ENCODE measurements around the gene PCDHGA7.
"Not testable (repeated sequence)": the region's sequence is repeated elsewhere in the genome, so short reads cannot be mapped to it uniquely, and the experiment has no call there.

PCDHGA7 gene

GRCh38 chr5:141382469-141383294, at the start of gene PCDHGA7:
Gene PCDHGA7, plus strand, starts transcription at chr5:141382742. Its CDS starts 158 bp downstream, at chr5:141382900.
- Histone ChIP-seq H3K27me3 (ENCODE audit: control insufficient read depth, insufficient read depth, low read length) (no peaks in the 10 kb centered on the region), H3K36me3 (ENCODE audit: control insufficient read depth, insufficient read depth, low read length) (no peaks in the 10 kb centered on the region), H3K27ac (ENCODE audit: low read length) (no peak within 1 kb of the TSS), H3K9me3 (ENCODE audit: control insufficient read depth, insufficient read depth, low read length) (no peaks in the 10 kb centered on the region; the same call in 1 of the 2 replicates), H3K4me3 (ENCODE audit: low read length) (no peak within 1 kb of the TSS), H3K4me1 (ENCODE audit: control insufficient read depth, insufficient read depth, low read length) (no peaks in the 10 kb centered on the region)
- WGBS (ENCODE audit: insufficient coverage, insufficient read length): no CpG with 5 or more reads among the region's 37 CpGs
- no peak for DNase-seq (ENCODE audit: low read depth, low spot score)

- Histone ChIP-seq H3K9me3 (ENCODE audit: control insufficient read depth, insufficient read depth, low read length) (peaks cover 2% of the 10 kb centered on the region), H3K27ac (ENCODE audit: low read length) (no peak within 1 kb of the TSS), H3K4me3 (ENCODE audit: low read length) (no peak within 1 kb of the TSS), H3K4me1 (ENCODE audit: control insufficient read depth, insufficient read depth, low read length) (no peaks in the 10 kb centered on the region), H3K36me3 (ENCODE audit: control insufficient read depth, insufficient read depth, low read length) (no peaks in the 10 kb centered on the region), H3K27me3 (ENCODE audit: control insufficient read depth, insufficient read depth, low read length) (no peaks in the 10 kb centered on the region)
- WGBS (ENCODE audit: insufficient coverage, insufficient read length): no CpG with 5 or more reads among the region's 27 CpGs
- no peak for DNase-seq (ENCODE audit: low read depth, low spot score)
Measured at GRCh38 chr5:141338538-141339306, 43.8 kb upstream of the PCDHGA7 start, which contains the start of gene PCDHGA2. Gene PCDHGA2, plus strand, starts transcription at chr5:141338760.

- H3K4me3 ChIP-seq (ENCODE audit: low read length): not testable (repeated sequence)
- no CpG with 5 or more reads among the region's 45 CpGs for WGBS (ENCODE audit: insufficient coverage, insufficient read length)
Measured at GRCh38 chr5:141340781-141341354, 41.7 kb upstream of the PCDHGA7 start.

GRCh38 chr5:141342773-141343172, 39.8 kb upstream of the PCDHGA7 start:
- H3K27me3 ChIP-seq (ENCODE audit: control insufficient read depth, insufficient read depth, low read length): no peaks in the 10 kb centered on the region
- no peak for DNase-seq (ENCODE audit: low read depth, low spot score)
- no CpG with 5 or more reads among the region's 1 CpG for WGBS (ENCODE audit: insufficient coverage, insufficient read length)
- no peaks in the 10 kb centered on the region for H3K4me1 ChIP-seq (ENCODE audit: control insufficient read depth, insufficient read depth, low read length)
- H3K36me3 ChIP-seq (ENCODE audit: control insufficient read depth, insufficient read depth, low read length): no peaks in the 10 kb centered on the region
- H3K27ac ChIP-seq (ENCODE audit: low read length): no peak overlapping the region
- H3K9me3 ChIP-seq (ENCODE audit: control insufficient read depth, insufficient read depth, low read length): peaks cover 2% of the 10 kb centered on the region
- H3K4me3 ChIP-seq (ENCODE audit: low read length): no peak overlapping the region

More at GRCh38 chr5:141340781-141341354, 41.7 kb upstream of the PCDHGA7 start:
- not testable (repeated sequence) for H3K27ac ChIP-seq (ENCODE audit: low read length); H3K9me3 ChIP-seq (ENCODE audit: control insufficient read depth, insufficient read depth, low read length); H3K27me3 ChIP-seq (ENCODE audit: control insufficient read depth, insufficient read depth, low read length); H3K36me3 ChIP-seq (ENCODE audit: control insufficient read depth, insufficient read depth, low read length); H3K4me1 ChIP-seq (ENCODE audit: control insufficient read depth, insufficient read depth, low read length); DNase-seq (ENCODE audit: low read depth, low spot score)

GRCh38 chr5:141343242-141343952, 39.1 kb upstream of the PCDHGA7 start, which contains the start of gene PCDHGA3:
Gene PCDHGA3, plus strand, starts transcription at chr5:141343829. Its CDS starts 205 bp downstream, at chr5:141344034.
- peaks cover 2% of the 10 kb centered on the region for H3K9me3 ChIP-seq (ENCODE audit: control insufficient read depth, insufficient read depth, low read length)
- H3K4me1 ChIP-seq (ENCODE audit: control insufficient read depth, insufficient read depth, low read length): no peaks in the 10 kb centered on the region
- no peaks in the 10 kb centered on the region for H3K27me3 ChIP-seq (ENCODE audit: control insufficient read depth, insufficient read depth, low read length)
- H3K27ac ChIP-seq (ENCODE audit: low read length): no peak within 1 kb of the TSS
- DNase-seq (ENCODE audit: low read depth, low spot score): no peak
- H3K4me3 ChIP-seq (ENCODE audit: low read length): no peak within 1 kb of the TSS
- H3K36me3 ChIP-seq (ENCODE audit: control insufficient read depth, insufficient read depth, low read length): no peaks in the 10 kb centered on the region
- WGBS (ENCODE audit: insufficient coverage, insufficient read length): no CpG with 5 or more reads among the region's 9 CpGs

GRCh38 chr5:141343953-141344463, 38.5 kb upstream of the PCDHGA7 start:
- Histone ChIP-seq H3K9me3 (ENCODE audit: control insufficient read depth, insufficient read depth, low read length) (peaks cover 2% of the 10 kb centered on the region), H3K27ac (ENCODE audit: low read length) (no peak overlapping the region), H3K4me3 (ENCODE audit: low read length) (no peak overlapping the region), H3K27me3 (ENCODE audit: control insufficient read depth, insufficient read depth, low read length) (no peaks in the 10 kb centered on the region), H3K4me1 (ENCODE audit: control insufficient read depth, insufficient read depth, low read length) (no peaks in the 10 kb centered on the region), H3K36me3 (ENCODE audit: control insufficient read depth, insufficient read depth, low read length) (no peaks in the 10 kb centered on the region)
- no peak for DNase-seq (ENCODE audit: low read depth, low spot score)
- WGBS (ENCODE audit: insufficient coverage, insufficient read length): no CpG with 5 or more reads among the region's 31 CpGs

GRCh38 chr5:141345327-141345726, 37.2 kb upstream of the PCDHGA7 start:
- H3K4me3 ChIP-seq (ENCODE audit: low read length): no peak overlapping the region
- no peak for DNase-seq (ENCODE audit: low read depth, low spot score)
- no peaks in the 10 kb centered on the region for H3K27me3 ChIP-seq (ENCODE audit: control insufficient read depth, insufficient read depth, low read length)
- H3K9me3 ChIP-seq (ENCODE audit: control insufficient read depth, insufficient read depth, low read length): no peaks in the 10 kb centered on the region; the same call in 1 of the 2 replicates
- no peaks in the 10 kb centered on the region for H3K36me3 ChIP-seq (ENCODE audit: control insufficient read depth, insufficient read depth, low read length)
- no peak overlapping the region for H3K27ac ChIP-seq (ENCODE audit: low read length)
- no CpG with 5 or more reads among the region's 20 CpGs for WGBS (ENCODE audit: insufficient coverage, insufficient read length)
- no peaks in the 10 kb centered on the region for H3K4me1 ChIP-seq (ENCODE audit: control insufficient read depth, insufficient read depth, low read length)

GRCh38 chr5:141346017-141346416, 36.5 kb upstream of the PCDHGA7 start:
- not testable (repeated sequence) for H3K4me3 ChIP-seq (ENCODE audit: low read length); H3K27ac ChIP-seq (ENCODE audit: low read length); H3K27me3 ChIP-seq (ENCODE audit: control insufficient read depth, insufficient read depth, low read length); H3K36me3 ChIP-seq (ENCODE audit: control insufficient read depth, insufficient read depth, low read length); H3K4me1 ChIP-seq (ENCODE audit: control insufficient read depth, insufficient read depth, low read length); H3K9me3 ChIP-seq (ENCODE audit: control insufficient read depth, insufficient read depth, low read length); DNase-seq (ENCODE audit: low read depth, low spot score)
- WGBS (ENCODE audit: insufficient coverage, insufficient read length): no CpG with 5 or more reads among the region's 35 CpGs

GRCh38 chr5:141349917-141350619, 32.5 kb upstream of the PCDHGA7 start, which contains the start of gene PCDHGB1:
Gene PCDHGB1, plus strand, starts transcription at chr5:141350099. Its CDS starts 162 bp downstream, at chr5:141350261.
- H3K9me3 ChIP-seq (ENCODE audit: control insufficient read depth, insufficient read depth, low read length): no peaks in the 10 kb centered on the region; the same call in none of the 2 replicates
- H3K36me3 ChIP-seq (ENCODE audit: control insufficient read depth, insufficient read depth, low read length): no peaks in the 10 kb centered on the region
- H3K27ac ChIP-seq (ENCODE audit: low read length): no peak within 1 kb of the TSS
- H3K4me1 ChIP-seq (ENCODE audit: control insufficient read depth, insufficient read depth, low read length): no peaks in the 10 kb centered on the region
- no peak within 1 kb of the TSS; the same call in 1 of the 2 replicates for H3K4me3 ChIP-seq (ENCODE audit: low read length)
- DNase-seq (ENCODE audit: low read depth, low spot score): no peak
- no peaks in the 10 kb centered on the region for H3K27me3 ChIP-seq (ENCODE audit: control insufficient read depth, insufficient read depth, low read length)
- WGBS (ENCODE audit: insufficient coverage, insufficient read length): over 99% methylated on average over 10 of the region's 29 CpGs
